Measurements from ENCODE around the gene STXBP4.
A peak's percentile ranks its signal among the peaks of the same experiment; 100 is the strongest.

Gene STXBP4, protein sequence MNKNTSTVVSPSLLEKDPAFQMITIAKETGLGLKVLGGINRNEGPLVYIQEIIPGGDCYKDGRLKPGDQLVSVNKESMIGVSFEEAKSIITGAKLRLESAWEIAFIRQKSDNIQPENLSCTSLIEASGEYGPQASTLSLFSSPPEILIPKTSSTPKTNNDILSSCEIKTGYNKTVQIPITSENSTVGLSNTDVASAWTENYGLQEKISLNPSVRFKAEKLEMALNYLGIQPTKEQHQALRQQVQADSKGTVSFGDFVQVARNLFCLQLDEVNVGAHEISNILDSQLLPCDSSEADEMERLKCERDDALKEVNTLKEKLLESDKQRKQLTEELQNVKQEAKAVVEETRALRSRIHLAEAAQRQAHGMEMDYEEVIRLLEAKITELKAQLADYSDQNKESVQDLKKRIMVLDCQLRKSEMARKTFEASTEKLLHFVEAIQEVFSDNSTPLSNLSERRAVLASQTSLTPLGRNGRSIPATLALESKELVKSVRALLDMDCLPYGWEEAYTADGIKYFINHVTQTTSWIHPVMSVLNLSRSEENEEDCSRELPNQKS

GRCh38 chr17:54968262-54968987 lies at the start of gene STXBP4, which contains the start of gene COX11:
Gene STXBP4 (plus strand): TSS chr17:54968765. CDS start chr17:54986220, 17,455 bp downstream.
Gene COX11 (minus strand): TSS chr17:54968654. CDS start chr17:54968646, 8 bp downstream.
- DNase-seq (ENCODE audit: low spot score): peak; percentile 96

- DNase-seq (ENCODE audit: low spot score): no peak
These were observed 49.1 kb upstream of the STXBP4 start for GRCh38 chr17:54919425-54919824.

DNA sequence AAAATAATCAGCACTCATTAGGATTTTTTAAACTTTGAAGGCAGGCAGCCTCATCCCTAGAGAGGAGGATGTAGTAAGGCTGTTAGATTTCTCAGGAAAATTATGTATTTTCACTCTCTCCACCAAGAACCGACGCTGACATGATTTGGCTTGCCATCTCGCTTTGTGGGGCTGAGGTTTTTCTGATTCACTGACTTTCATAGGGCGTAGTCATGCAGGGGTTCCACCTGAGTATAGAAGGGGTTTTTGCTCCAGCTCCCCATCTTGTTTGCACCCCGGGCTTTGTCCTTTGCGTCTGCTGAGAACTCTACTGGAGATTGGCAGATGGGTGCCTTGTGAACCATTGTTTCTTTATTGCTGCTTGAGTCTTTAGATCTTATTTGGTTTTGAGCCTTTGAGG lies 47.7 kb upstream of the STXBP4 start:
- no peak for DNase-seq (ENCODE audit: low spot score)

DNA sequence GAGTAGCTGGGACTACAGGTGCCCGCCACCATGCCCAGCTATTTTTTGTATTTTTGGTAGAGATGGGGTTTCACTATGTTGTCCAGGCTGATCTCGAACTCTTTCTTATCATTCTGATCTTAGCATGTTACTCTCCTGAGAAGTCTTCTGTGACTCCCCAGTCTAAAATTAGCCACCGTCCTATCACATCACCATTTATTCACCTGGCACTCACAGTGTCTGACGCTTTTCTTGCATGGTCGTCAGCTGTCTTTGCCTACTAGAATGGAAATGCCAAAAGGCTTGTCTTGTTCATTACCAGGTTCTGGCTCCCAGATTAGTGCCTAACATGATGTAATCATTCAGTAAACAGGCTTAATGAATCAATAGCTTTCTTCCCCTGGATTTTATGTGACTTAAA lies 44.2 kb upstream of the STXBP4 start:
- no peak for DNase-seq (ENCODE audit: low spot score)

DNA sequence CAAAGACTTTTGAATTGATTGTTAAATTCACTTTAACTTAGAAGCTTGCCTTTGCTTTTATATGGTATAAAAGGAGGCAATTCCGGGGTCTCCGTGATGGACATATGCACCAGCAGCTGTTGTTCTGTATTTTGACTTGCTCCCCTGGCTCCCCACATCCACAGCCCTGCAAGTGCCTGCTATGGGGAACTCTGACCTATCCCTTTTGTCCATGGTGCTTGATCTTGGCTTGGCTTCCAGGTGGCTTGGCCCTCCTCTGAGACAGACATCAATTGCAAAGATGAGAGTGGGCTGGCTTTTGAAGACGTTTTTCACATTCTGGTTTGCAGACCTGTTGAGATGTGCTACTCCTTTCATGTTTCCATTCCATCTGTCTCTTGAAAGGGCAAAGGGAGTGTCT lies 41.0 kb upstream of the STXBP4 start:
- DNase-seq (ENCODE audit: low spot score): no peak

DNA sequence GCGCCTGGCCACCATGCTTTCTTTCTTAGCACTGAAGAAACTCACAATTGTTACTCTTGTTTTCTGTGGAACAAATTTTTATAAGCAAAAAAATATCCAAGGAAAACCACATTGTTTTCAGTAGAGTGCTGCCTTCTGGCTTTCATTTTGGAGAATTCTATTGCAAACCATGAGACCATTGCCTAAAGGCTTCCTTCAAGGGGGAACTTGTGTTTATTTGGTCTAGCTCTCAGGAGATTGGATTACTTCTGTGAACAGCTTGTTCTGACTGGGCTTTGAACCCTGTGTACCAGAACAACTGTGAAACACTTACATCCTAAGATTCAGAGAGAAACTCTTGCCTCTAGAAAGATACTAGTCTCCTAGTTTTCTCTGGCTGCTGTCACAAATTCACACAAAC lies 35.9 kb upstream of the STXBP4 start:
- DNase-seq (ENCODE audit: low spot score): no peak

DNA sequence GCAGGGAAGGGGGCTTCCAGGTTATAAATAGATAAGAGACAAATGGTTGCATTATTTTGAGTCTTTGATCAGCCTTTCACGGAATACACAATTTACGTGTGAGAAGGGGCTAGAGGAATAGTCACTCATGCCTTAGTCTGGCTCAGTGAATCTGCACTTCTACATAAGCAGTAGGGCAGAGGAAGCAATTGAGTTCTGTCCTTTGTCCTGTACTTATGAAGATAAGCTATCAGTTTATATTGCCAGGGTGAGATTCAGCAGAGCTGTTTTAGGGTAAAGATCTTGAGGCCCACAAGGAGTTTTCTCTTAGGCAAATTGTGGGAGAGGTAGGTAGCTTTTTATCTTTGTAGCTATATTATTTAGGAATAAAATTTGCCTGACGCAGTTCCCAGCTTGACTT lies 34.6 kb upstream of the STXBP4 start:
- DNase-seq (ENCODE audit: low spot score): no peak

- no peak for DNase-seq (ENCODE audit: low spot score)
These were observed 33.1 kb upstream of the STXBP4 start for GRCh38 chr17:54935471-54935870.

- DNase-seq (ENCODE audit: low spot score): no peak
These were observed 31.5 kb upstream of the STXBP4 start for GRCh38 chr17:54937018-54937417.

DNA sequence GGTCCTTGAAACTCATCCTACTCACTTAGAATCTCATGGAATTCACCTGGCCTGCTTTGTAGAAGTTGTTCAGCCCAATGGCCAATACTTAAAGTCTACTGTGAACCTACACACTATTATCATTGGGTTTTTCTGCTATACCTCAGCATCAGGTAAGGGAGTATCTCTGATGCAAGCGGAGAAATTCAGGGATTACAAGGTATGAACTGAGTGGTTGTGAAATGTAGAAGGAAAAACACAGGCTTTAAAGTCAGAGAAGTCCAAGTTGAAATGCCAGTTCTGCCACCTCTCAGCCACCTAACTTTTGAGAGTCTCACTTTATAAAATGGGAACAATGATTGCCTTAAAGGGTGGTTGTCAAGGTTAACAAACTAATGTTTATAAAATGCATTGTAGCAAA lies 31.1 kb upstream of the STXBP4 start:
- no peak for DNase-seq (ENCODE audit: low spot score)

- no peak for DNase-seq (ENCODE audit: low spot score)
These were observed 27.3 kb upstream of the STXBP4 start for GRCh38 chr17:54941285-54941684.

DNA sequence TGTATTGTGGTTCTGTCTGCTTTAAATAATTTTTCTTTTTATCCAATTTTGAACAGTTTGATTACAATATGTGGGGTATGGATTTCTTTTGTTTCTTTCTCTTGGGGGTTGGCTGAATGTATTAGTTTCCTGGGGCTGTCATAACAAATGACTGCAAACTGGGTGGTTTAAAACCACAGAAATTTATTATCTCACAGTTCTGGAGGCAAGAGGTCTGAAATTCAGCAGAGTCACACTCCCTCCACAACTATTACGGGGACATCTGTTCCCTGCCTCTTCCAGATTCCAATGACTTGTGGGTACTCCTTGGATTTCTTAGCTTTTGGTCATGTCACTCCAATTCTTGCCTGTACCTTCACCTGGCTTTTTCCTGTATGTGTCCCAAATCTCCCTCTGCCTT lies 23.8 kb upstream of the STXBP4 start:
- no peak for DNase-seq (ENCODE audit: low spot score)

DNA sequence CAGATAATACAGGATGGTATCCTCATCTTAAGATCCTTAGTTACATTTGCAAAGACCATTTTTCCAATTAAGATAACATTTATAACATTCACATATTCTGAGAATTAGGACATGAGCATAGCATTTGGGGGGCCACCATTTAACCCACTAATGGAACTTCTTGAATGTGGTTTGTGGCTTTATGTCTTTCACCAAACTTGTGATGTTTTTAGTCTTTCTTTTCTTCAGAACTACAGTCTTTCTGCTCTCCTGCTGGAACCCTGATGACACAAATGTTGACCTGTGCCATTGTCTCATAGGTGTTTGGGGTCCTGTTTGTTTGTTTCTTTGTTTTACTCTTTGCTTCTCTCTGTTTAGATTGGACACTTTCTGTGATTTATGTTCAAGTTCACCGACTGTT lies 23.3 kb upstream of the STXBP4 start:
- no peak for DNase-seq (ENCODE audit: low spot score)

GRCh38 chr17:54945671-54946070 lies 22.9 kb upstream of the STXBP4 start:
- DNase-seq (ENCODE audit: low spot score): no peak

- no peak for DNase-seq (ENCODE audit: low spot score)
These were observed 21.2 kb upstream of the STXBP4 start for GRCh38 chr17:54947396-54947795.

- peak; percentile 65 for DNase-seq (ENCODE audit: low spot score)
These were observed 20.2 kb upstream of the STXBP4 start for GRCh38 chr17:54948380-54948779.

DNA sequence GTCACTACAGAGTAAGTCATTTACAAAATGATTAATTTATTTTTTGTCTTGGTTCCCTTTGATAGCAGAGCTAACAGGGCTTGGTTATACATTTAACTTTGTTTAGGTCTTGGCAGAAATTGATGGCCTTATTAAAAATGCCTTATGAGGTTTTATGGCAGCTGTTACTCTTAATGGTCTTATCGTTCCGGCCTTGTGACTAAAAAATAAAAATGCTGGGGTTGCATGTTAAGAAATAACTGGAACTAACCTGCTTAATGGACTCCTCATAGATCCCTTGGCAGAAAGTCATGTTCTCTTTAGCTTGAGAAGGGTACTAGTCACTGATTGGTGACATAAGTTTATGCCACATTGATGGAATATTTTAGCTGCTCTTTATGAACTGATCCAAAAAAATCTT lies 18.4 kb upstream of the STXBP4 start:
- DNase-seq (ENCODE audit: low spot score): no peak

- no peak for DNase-seq (ENCODE audit: low spot score)
These were observed 17.3 kb upstream of the STXBP4 start for GRCh38 chr17:54951286-54951685.

DNA sequence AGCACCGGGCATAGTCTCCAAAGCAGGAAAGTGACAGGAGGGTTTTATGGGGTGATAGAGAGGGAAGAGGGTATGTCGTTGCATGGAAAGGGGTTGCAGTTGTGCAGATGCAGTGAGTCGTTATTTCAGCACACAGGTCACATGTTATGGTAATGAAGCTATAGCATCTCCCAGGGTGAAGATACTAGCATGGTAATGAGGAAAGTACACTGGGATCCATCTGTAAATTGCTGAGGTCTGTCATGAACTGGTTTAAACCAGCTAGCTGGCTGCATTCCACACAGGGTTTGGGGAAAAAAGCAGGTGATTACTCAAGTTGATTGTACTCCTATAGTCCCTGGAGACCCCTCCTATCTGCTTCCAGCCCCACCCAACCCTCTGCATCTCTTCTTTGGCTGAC lies 11.8 kb upstream of the STXBP4 start:
- no peak for DNase-seq (ENCODE audit: low spot score)

DNA sequence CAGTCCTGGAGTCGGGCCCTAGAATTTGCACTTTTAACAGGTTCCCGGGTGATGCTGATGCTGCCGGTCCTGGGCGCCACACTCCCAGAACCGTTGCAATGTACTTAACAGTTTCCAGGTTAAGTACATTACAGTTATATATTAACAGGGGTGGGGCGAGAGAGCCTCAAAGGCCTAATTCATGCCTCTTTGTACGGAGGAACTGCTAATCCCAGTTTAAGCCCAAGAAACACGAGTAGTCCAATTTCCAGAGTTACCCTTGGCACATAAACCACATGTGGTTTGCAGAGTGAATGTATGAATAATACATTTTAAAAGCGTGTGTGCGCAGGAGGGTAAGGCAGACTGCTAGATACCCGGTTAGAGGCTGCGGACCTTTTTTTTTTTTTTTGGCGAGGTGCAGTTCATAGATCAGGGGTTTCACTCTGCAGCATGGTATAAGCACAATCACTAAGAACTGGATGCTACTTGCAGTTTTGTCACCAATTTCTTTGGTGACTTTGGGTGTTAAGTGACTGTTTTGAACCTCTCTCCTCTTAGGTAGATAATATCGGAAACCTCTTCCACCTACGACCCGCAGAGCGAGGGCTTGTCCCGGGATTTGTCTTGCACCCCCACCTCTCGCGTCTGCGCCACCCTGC lies 824 bp upstream of the STXBP4 start:
- peak; percentile 27 for DNase-seq (ENCODE audit: low spot score)

DNA sequence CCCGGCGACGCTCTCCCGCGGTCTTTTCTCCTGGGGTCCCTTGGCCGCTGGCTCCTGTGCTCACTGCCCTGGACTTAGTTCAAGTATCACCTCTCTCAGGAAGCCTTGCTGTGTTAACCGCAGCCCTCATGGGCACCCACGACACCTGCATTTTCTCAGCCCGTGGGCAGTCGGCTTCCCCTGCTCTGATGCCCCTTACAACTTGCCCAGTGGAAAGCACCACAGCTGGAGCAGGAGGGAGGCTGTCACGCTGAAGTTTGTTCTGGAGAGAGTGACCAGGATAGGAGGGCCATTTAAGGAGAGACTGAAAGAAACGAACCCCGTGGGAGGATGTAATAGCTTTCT lies 395 bp downstream of the STXBP4 start:
- DNase-seq (ENCODE audit: low spot score): peak; percentile 40

GRCh38 chr17:54969658-54970572 lies 1.4 kb downstream of the STXBP4 start:
- no peak for DNase-seq (ENCODE audit: low spot score)
